SK-N-SH treated with all-trans-retinoic acid at 6 μM for 48 hours (cell line): Measurements from ENCODE around the gene NRXN3.

Experiments
- ATAC-seq: fragments of 200-7000 bp; cut with Tn5 transposase; 3 replicates; pipeline ENCODE4 v1.9.1; 2020; ENCODE audit warnings: mild to moderate bottlenecking, moderate library complexity
- ARNTL ChIP-seq: fragments of 450-650 bp; formaldehyde crosslinking; IDR thresholded peaks from 2 replicates; pipeline ENCODE4 v1.5.0; 2020; ENCODE audit warnings: low read depth, mild to moderate bottlenecking, moderate library complexity, borderline replicate concordance
- BACH2 ChIP-seq: fragments of 250-450 bp; sonication (Bioruptor Pico); IDR thresholded peaks from 2 replicates; pipeline ENCODE4 v1.9.0; 2021; ENCODE audit warnings: mild to moderate bottlenecking, borderline replicate concordance
- CREB5 ChIP-seq: fragments of 250-450 bp; sonication (Bioruptor Pico); IDR thresholded peaks from 2 replicates; pipeline ENCODE4 v1.5.1; 2020; ENCODE audit warnings: low read depth, mild to moderate bottlenecking, moderate library complexity
- ESRRG ChIP-seq: fragments of 250-450 bp; sonication (Bioruptor Pico); IDR thresholded peaks from 2 replicates; pipeline ENCODE4 v1.6.1; 2021; ENCODE audit warnings: mild to moderate bottlenecking
- ISL1 ChIP-seq: fragments of 250-450 bp; sonication (Bioruptor Pico); IDR thresholded peaks from 2 replicates; pipeline ENCODE4 v2.1.2; 2022; ENCODE audit warnings: mild to moderate bottlenecking, moderate library complexity
- OSR1 ChIP-seq: fragments of 250-450 bp; sonication (Bioruptor Pico); IDR thresholded peaks from 2 replicates; pipeline ENCODE4 v1.8.0; 2022; ENCODE audit warnings: moderate library complexity, mild to moderate bottlenecking, inconsistent platforms
- PATZ1 ChIP-seq: fragments of 250-450 bp; sonication (Bioruptor Pico); IDR thresholded peaks from 2 replicates; pipeline ENCODE4 v1.8.0; 2020; ENCODE audit warnings: mild to moderate bottlenecking, moderate library complexity, borderline replicate concordance
- POU6F1 ChIP-seq: fragments of 250-450 bp; sonication (Bioruptor Pico); IDR thresholded peaks from 2 replicates; pipeline ENCODE4 v1.8.0; 2021; ENCODE audit warnings: low read depth, mild to moderate bottlenecking, moderate library complexity, borderline replicate concordance
- PPARA ChIP-seq: fragments of 250-450 bp; sonication (Bioruptor Pico); IDR thresholded peaks from 2 replicates; pipeline ENCODE4 v1.5.0; 2020; ENCODE audit warnings: mild to moderate bottlenecking, borderline replicate concordance
- RARB ChIP-seq: fragments of 250-450 bp; sonication (Bioruptor Pico); IDR thresholded peaks from 2 replicates; pipeline ENCODE4 v1.8.0; 2021; ENCODE audit warnings: mild to moderate bottlenecking, moderate library complexity
- SNAI2 ChIP-seq: fragments of 250-450 bp; sonication (Bioruptor Pico); IDR thresholded peaks from 2 replicates; pipeline ENCODE4 v1.5.0; 2020; ENCODE audit warnings: mild to moderate bottlenecking, moderate library complexity
- TCF4 ChIP-seq: fragments of 250-450 bp; sonication (Bioruptor Pico); IDR thresholded peaks from 2 replicates; pipeline ENCODE4 v1.8.0; 2021; ENCODE audit warnings: mild to moderate bottlenecking, moderate library complexity, borderline replicate concordance
- TOX ChIP-seq: fragments of 250-450 bp; sonication (Bioruptor Pico); IDR thresholded peaks from 2 replicates; pipeline ENCODE4 v1.8.0; 2021; ENCODE audit warnings: mild to moderate bottlenecking, moderate library complexity, borderline replicate concordance
- TSHZ2 ChIP-seq: fragments of 250-450 bp; sonication (Bioruptor Pico); IDR thresholded peaks from 2 replicates; pipeline ENCODE4 v1.5.0; 2020; ENCODE audit warnings: mild to moderate bottlenecking, moderate library complexity
- ZC3H10 ChIP-seq: fragments of 250-450 bp; sonication (Bioruptor Pico); IDR thresholded peaks from 2 replicates; pipeline ENCODE4 v1.5.1; 2021; ENCODE audit warnings: mild to moderate bottlenecking, moderate library complexity
- ZFP3 ChIP-seq: fragments of 250-450 bp; sonication (Bioruptor Pico); IDR thresholded peaks from 2 replicates; pipeline ENCODE4 v1.5.0; 2020; ENCODE audit warnings: mild to moderate bottlenecking, moderate library complexity
- ZFP30 ChIP-seq: fragments of 450-650 bp; formaldehyde crosslinking; IDR thresholded peaks from 2 replicates; pipeline ENCODE4 v1.5.0; 2022; ENCODE audit warnings: mild to moderate bottlenecking, moderate library complexity
- ZNF565 ChIP-seq: fragments of 450-650 bp; formaldehyde crosslinking; conservative IDR thresholded peaks from 2 replicates; pipeline ENCODE4 v1.5.0; 2020; ENCODE audit warnings: low read depth, mild to moderate bottlenecking, moderate library complexity
- ZNF70 ChIP-seq: fragments of 450-650 bp; formaldehyde crosslinking; IDR thresholded peaks from 2 replicates; pipeline ENCODE4 v1.5.0; 2020; ENCODE audit warnings: mild to moderate bottlenecking, moderate library complexity
- ZNF8 ChIP-seq: fragments of 450-650 bp; formaldehyde crosslinking; IDR thresholded peaks from 2 replicates; pipeline ENCODE4 v1.5.0; 2020; ENCODE audit warnings: mild to moderate bottlenecking, moderate library complexity

NRXN3 gene

GRCh38 chr14:79639613-79640012, 1469.4 kb downstream of the NRXN3 start:
- TF ChIP-seq SNAI2 (CRISPR knock-in tag), result no peak
- TF ChIP-seq PPARA (CRISPR knock-in tag), result no peak
- TF ChIP-seq ZC3H10 (CRISPR knock-in tag), result no peak
- no peak for TF ChIP-seq CREB5 (CRISPR knock-in tag)
- no peak for TF ChIP-seq ARNTL (CRISPR knock-in tag)
- no peak for TF ChIP-seq OSR1 (CRISPR knock-in tag)
- no peak for TF ChIP-seq ZNF70 (CRISPR knock-in tag)
- TF ChIP-seq ESRRG (CRISPR knock-in tag), result no peak
- no peak for TF ChIP-seq ZNF565
- no peak for TF ChIP-seq ZFP30
- no peak for ATAC-seq

GRCh38 chr14:79641371-79641770, 1471.2 kb downstream of the NRXN3 start:
- no peak for ATAC-seq
- TF ChIP-seq ESRRG (CRISPR knock-in tag) (no peak), ISL1 (CRISPR knock-in tag) (no peak), OSR1 (CRISPR knock-in tag) (no peak), BACH2 (CRISPR knock-in tag) (no peak), ZNF70 (CRISPR knock-in tag) (no peak), TOX (no peak), POU6F1 (CRISPR knock-in tag) (no peak), PATZ1 (CRISPR knock-in tag) (no peak), RARB (CRISPR knock-in tag) (no peak), PPARA (CRISPR knock-in tag) (no peak), ZNF8 (CRISPR knock-in tag) (no peak), CREB5 (CRISPR knock-in tag) (no peak), ZFP3 (CRISPR knock-in tag) (no peak), ZFP30 (no peak)

GRCh38 chr14:79643132-79643531, 1473.0 kb downstream of the NRXN3 start:
- no peak for ATAC-seq
- no peak for TF ChIP-seq TCF4 (CRISPR knock-in tag)
- no peak for TF ChIP-seq ZFP30
- TF ChIP-seq SNAI2 (CRISPR knock-in tag), result no peak
- TF ChIP-seq ZNF70 (CRISPR knock-in tag), result no peak
- no peak for TF ChIP-seq TSHZ2 (CRISPR knock-in tag)
- TF ChIP-seq ZFP3 (CRISPR knock-in tag), result no peak
- no peak for TF ChIP-seq PATZ1 (CRISPR knock-in tag)
- TF ChIP-seq ZNF8 (CRISPR knock-in tag), result no peak
- no peak for TF ChIP-seq TOX
- TF ChIP-seq ZC3H10 (CRISPR knock-in tag), result no peak
- TF ChIP-seq OSR1 (CRISPR knock-in tag), result no peak
- TF ChIP-seq ZNF565, result no peak
